Dendritic cell treated with granulocyte-macrophage colony-stimulating factor and Interleukin-4, amounts not matched to agents 40 ng/mL and 50 ng/mL, for 4 days (primary cell): ENCODE results near the gene ARRB2.

Source experiments
- H3K27ac Mint-ChIP-seq: one replicate; pipeline ENCODE4 v1.8.0; 2022; ENCODE audit warnings: mild to moderate bottlenecking, mixed read lengths
- H3K27me3 Mint-ChIP-seq: one replicate; pipeline ENCODE4 v1.8.0; 2022; ENCODE audit warnings: mild to moderate bottlenecking, mixed read lengths
- H3K36me3 Mint-ChIP-seq: one replicate; pipeline ENCODE4 v1.8.0; 2022; ENCODE audit warnings: low read depth, mixed read lengths
- H3K4me1 Mint-ChIP-seq: one replicate; pipeline ENCODE4 v1.8.0; 2022; ENCODE audit warnings: low read depth, mixed read lengths
- H3K4me3 Mint-ChIP-seq: one replicate; pipeline ENCODE4 v1.8.0; 2022; ENCODE audit warnings: mild to moderate bottlenecking, moderate library complexity, mixed read lengths
- H3K9me3 Mint-ChIP-seq: one replicate; pipeline ENCODE4 v1.8.0; 2022; ENCODE audit warnings: mixed read lengths
- intact Hi-C: fragments of 100-400 bp; cut with micrococcal nuclease; formaldehyde crosslinking; loops from one replicate; pipeline ENCODE4 v1.15.0; 2022

The ARRB2 gene

DNA sequence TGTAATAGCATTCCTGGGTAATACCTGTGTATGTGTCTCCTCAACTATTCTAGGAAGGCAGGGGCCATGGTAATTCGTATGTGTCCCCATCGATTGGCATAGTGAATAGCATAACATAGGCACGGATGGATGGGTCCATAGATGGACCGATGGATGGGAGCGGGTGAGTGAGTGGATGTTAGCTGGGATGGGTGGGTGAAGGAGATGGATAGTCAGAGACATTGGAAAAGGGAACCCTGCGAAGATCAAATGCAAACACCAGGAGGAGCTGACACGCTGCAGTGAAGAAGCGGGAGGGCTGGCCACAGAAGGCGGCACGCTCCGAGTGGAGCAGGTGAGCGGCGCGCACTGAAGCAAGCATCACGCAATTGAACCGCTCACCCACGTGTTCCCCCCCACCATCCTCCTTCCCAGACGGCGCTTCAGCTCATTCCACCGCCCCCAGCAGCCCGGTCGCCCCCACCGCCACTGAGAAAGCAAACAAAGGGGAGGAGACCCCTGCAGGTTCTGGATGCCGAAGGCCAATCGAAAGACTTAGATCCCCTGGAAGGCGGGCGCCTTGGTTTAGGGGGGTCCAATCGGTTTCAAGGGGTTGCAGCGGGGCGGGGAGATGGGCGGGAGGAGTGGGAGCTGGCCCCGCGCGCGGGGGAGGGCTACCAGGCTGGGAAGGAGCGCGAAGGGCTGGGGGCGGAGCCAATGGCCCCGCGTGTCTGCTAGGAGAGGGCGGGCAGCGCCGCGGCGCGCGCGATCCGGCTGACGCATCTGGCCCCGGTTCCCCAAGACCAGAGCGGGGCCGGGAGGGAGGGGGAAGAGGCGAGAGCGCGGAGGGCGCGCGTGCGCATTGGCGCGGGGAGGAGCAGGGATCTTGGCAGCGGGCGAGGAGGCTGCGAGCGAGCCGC is at the start of gene ARRB2:
TSS of gene ARRB2 (plus strand) at position 839 of the 899 bp plus-strand sequence. CDS start 90 bp downstream, outside the sequence.
- H3K27me3 Mint-ChIP-seq = no peaks in the 10 kb centered on the region
- peak within 1 kb of the TSS; percentile 86 for H3K4me3 Mint-ChIP-seq
- H3K9me3 Mint-ChIP-seq = no peaks in the 10 kb centered on the region
- H3K4me1 Mint-ChIP-seq = peaks cover 49% of the 10 kb centered on the region
- intact Hi-C loops = loop anchor here (1.0 to 2.0 kb wide), 4 partner anchors 21 to 179 kb away; partner anchors contain the start of genes MED11 and PSMB6
- peak within 1 kb of the TSS; percentile 95 for H3K27ac Mint-ChIP-seq
- peaks cover 48% of the 10 kb centered on the region for H3K36me3 Mint-ChIP-seq

DNA sequence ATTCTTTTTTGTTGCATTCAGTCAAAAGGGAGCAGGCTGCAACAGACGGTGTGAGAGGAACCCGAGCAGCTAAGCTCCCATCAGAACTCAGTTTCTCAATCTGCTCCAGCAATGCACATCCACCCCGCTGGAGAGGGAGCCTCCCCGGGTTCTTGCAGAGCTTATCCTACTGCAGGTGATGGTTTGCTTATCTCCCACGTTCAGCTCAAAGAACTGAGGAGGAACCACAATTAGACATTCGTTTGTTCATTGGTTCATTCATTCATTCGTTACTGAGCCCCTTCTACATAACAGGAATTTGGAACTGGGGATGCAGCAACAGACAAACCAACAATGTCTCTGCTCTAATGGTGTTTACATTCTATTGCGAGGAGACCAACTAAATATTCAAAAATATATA is 46.7 kb upstream of the ARRB2 start:
- Mint-ChIP-seq H3K27me3 (peaks cover 14% of the 10 kb centered on the region), H3K27ac (no peak overlapping the region), H3K36me3 (peaks cover 2% of the 10 kb centered on the region), H3K4me1 (peaks cover 81% of the 10 kb centered on the region), H3K9me3 (no peaks in the 10 kb centered on the region), H3K4me3 (no peak overlapping the region)
- intact Hi-C loops = no loop called here

DNA sequence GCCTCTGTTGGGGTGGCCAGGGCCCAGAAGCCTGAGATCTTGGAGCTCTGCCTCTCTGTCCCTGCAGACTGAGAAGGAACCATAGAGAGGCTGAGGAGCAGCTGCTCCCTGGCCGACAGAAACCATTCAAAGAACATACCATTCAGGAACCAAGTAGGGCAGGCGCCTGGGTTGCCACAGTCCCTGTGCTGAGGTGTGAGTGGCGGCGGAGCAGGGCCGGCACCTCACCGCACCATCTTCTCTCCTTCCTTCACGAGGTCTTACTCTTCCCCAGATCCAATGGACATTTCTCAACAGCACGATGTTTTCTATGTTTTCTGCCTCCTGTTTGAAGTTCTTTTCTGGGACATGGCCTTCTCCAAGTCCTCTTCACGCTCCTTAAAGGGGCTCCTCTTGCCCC is 46.2 kb upstream of the ARRB2 start:
- no peaks in the 10 kb centered on the region for H3K36me3 Mint-ChIP-seq

DNA sequence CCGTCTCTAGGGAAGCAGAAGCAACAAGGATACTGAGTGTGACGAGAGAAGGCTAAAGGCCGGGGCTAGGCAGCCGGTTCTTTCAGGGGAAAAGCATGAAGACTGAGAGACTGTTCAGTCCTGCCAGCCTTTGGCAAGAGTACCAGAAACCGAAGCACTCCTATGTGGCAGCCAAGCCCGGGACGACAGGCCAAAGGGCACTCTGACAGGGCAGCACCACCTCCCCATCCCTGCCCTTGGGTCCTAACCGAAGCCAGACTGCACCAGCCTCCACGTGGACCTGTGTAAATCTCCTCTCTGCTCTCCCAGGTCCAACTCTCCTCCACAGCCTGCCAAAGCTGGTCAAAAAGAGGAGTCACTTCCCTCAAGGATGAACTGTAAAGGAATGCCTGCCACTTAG is 45.4 kb upstream of the ARRB2 start:
- intact Hi-C loops = no loop called here
- Mint-ChIP-seq H3K4me1 (peaks cover 69% of the 10 kb centered on the region), H3K27me3 (peaks cover 14% of the 10 kb centered on the region), H3K4me3 (no peak overlapping the region), H3K36me3 (peaks cover 2% of the 10 kb centered on the region), H3K9me3 (no peaks in the 10 kb centered on the region), H3K27ac (peak overlapping the region; percentile 83)

More for the DNA sequence above, 46.2 kb upstream of the ARRB2 start:
- peak overlapping the region; percentile 83 for H3K27ac Mint-ChIP-seq
- intact Hi-C loops = no loop called here
- H3K4me1 Mint-ChIP-seq = peaks cover 77% of the 10 kb centered on the region
- H3K27me3 Mint-ChIP-seq = peaks cover 14% of the 10 kb centered on the region
- H3K4me3 Mint-ChIP-seq = no peak overlapping the region
- no peaks in the 10 kb centered on the region for H3K9me3 Mint-ChIP-seq

DNA sequence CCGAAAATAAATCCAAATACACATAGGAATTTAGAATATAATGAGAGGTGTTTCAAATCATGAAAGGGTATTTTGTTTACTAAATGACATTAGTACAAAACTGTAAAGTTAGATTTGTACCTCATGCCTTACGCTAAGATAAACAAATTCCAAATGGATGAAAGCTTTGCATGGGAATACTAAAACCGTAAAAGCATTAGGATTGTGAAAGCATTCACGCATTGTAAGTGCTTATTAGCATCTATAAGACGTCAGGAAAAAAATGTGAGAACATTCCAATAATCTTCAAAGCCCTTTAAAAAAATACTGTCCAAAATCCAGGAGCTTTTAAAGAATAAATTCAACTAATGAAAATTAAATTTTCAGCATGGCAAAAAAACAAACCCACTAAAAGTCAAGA is 44.1 kb upstream of the ARRB2 start:
- H3K27me3 Mint-ChIP-seq = peaks cover 14% of the 10 kb centered on the region
- intact Hi-C loops = no loop called here
- H3K4me1 Mint-ChIP-seq = peaks cover 60% of the 10 kb centered on the region
- H3K9me3 Mint-ChIP-seq = no peaks in the 10 kb centered on the region
- H3K36me3 Mint-ChIP-seq = peaks cover 15% of the 10 kb centered on the region
- H3K4me3 Mint-ChIP-seq = no peak overlapping the region
- H3K27ac Mint-ChIP-seq = no peak overlapping the region

DNA sequence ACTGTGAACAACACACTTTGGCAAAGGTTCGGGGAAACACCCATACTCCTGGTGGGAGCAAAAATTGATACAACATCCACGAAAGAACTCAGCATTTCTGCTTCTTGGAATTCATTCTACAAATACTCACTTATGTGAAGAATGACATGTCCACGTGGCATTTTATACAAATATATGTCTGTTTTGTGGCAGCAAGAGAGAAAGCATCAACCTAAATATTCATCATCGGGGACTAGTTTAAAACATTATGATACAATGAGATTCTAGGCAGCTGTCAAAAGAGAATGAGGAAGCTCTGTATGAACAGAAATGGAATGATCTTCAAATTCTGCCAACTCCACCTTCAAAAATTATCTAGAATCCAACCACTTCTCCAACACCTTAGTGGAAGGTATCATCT is 43.3 kb upstream of the ARRB2 start:
- Mint-ChIP-seq H3K9me3 (no peaks in the 10 kb centered on the region), H3K27me3 (peaks cover 14% of the 10 kb centered on the region), H3K36me3 (peaks cover 23% of the 10 kb centered on the region), H3K4me1 (peaks cover 61% of the 10 kb centered on the region), H3K27ac (peak overlapping the region; percentile 51), H3K4me3 (no peak overlapping the region)
- intact Hi-C loops = no loop called here

DNA sequence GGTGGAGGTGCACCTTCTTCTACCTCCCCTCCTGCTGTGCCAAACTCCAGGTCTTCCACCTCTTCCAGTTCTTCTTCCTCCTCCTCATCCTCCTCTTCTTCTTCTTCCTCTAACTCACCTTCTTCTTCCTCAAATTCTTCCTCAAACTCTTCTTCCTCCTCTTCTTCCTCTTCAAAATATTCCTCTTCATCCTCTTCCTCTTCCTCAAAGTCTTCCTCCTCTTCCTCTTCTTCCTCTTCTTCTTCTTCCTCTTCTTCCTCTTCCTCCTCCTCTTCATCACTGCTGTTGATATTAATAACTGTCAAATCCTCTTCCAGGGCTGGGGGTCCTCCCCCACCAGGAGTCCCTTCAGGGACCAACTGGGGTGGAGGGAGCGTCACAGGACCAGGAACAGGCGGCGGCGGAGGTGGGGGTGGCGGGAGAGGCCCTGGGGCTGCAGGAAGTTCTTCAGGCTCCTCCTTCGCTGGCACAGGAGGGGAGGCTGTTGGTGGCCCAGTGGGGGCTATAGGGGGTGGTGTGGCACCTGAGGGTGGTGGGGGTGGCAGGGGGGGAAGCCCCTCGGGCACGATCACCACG is 38.3 kb upstream of the ARRB2 start:
- intact Hi-C loops = no loop called here
- H3K27ac Mint-ChIP-seq = peak overlapping the region; percentile 61
- H3K9me3 Mint-ChIP-seq = no peaks in the 10 kb centered on the region
- H3K4me1 Mint-ChIP-seq = peaks cover 69% of the 10 kb centered on the region
- no peak overlapping the region for H3K4me3 Mint-ChIP-seq
- H3K27me3 Mint-ChIP-seq = no peaks in the 10 kb centered on the region
- H3K36me3 Mint-ChIP-seq = peaks cover 73% of the 10 kb centered on the region

DNA sequence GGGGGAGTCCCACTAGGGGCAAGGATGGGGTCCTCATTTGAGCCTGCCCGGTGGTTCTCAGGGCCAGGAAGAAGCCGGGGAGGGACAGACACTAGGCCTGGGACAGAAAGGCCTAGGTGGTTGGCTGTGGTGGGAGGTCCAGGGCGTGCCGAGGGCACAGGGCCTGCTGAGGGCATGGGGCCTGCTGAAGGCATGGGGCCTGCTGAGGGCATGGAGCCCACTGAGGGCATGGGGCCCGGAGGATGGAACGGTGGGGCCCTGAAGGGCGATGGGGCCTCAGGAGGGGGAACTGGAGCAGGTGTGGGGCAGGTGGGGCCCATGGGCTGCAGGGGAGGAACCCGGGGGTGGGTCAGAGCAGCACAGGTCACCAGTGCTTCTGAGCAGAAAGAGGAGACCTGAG is 37.7 kb upstream of the ARRB2 start:
- peak overlapping the region; percentile 61 for H3K27ac Mint-ChIP-seq
- peaks cover 79% of the 10 kb centered on the region for H3K36me3 Mint-ChIP-seq
- H3K4me1 Mint-ChIP-seq = peaks cover 69% of the 10 kb centered on the region
- H3K27me3 Mint-ChIP-seq = no peaks in the 10 kb centered on the region
- no peaks in the 10 kb centered on the region for H3K9me3 Mint-ChIP-seq
- no peak overlapping the region for H3K4me3 Mint-ChIP-seq
- intact Hi-C loops = no loop called here

DNA sequence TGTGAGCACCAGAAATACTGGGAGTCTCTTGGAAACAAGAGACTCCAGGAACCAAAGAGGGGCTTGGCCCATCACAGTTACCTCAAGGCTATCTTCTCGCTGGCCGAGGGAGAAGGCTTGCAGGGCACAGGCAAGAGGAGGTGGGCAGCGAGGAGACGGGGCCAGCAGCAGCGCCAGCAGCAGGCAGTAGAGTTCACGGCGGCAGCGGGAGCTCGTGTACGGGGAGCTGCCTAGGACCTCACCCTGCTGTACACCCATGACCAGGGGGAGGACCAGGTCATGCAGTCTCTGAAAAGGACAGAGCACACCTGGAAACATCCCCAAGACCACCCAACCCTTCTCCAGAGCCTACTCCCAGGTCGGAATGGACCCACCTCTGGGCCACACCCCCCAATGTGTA is 37.3 kb upstream of the ARRB2 start:
- Mint-ChIP-seq H3K4me1 (peaks cover 70% of the 10 kb centered on the region), H3K36me3 (peaks cover 83% of the 10 kb centered on the region), H3K9me3 (no peaks in the 10 kb centered on the region), H3K27me3 (no peaks in the 10 kb centered on the region), H3K4me3 (no peak overlapping the region), H3K27ac (peak overlapping the region; percentile 61)
- intact Hi-C loops = no loop called here

DNA sequence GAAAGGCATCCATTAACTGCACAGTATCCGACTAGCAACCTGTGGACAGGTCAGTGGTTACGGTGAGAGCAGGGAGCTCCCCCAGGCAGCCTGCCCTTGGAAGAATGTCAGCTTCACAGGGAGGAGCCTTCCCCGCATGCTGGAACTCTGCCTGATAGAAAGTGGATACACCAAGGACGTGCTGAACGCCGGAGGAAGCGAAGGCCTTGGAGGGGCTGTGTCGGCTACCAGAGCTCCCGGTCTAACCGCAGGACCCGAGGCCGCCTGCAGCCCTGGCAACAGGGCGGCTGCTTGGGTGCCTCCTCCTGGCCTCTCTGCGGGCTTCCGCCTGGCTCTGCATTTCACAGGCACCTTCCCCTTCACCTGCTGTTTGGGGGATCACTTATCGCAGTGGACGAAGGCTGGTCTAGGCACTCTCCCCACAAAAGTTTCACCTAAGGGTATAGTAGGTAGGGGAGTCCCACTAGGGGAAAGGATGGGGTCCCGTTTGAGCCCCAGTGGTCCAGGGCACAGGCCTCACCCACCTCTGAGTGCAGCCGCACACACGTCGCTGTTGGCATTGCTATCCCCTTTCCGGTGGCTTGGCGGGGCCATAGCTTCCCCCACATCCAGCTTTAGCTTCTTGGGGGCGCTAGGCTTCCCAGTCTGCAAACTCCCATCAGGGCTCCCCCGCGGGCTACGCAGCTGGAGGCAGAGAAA is 36.3 kb upstream of the ARRB2 start:
- intact Hi-C loops = no loop called here
- Mint-ChIP-seq H3K27me3 (no peaks in the 10 kb centered on the region), H3K9me3 (no peaks in the 10 kb centered on the region), H3K4me1 (peaks cover 80% of the 10 kb centered on the region), H3K36me3 (peaks cover 86% of the 10 kb centered on the region), H3K27ac (peak overlapping the region; percentile 18), H3K4me3 (no peak overlapping the region)

DNA sequence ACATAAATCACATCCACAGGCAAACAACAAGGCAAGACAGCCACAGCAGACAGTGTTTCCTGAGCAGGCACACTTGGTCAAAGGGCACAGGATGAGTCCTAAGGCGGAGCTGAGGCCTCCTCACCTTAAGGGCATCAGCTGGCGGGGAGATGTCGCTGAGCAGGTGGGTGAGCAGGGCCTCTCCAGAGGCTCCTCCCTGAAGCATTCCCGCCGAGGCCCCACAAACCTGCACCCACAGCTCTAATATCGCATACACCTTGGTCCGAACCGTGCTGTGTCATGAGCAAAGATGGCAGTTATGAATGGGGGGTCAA is 35.8 kb upstream of the ARRB2 start:
- no peak overlapping the region for H3K27ac Mint-ChIP-seq
- peaks cover 89% of the 10 kb centered on the region for H3K36me3 Mint-ChIP-seq
- no peak overlapping the region for H3K4me3 Mint-ChIP-seq
- no peaks in the 10 kb centered on the region for H3K27me3 Mint-ChIP-seq
- H3K9me3 Mint-ChIP-seq = no peaks in the 10 kb centered on the region
- H3K4me1 Mint-ChIP-seq = peaks cover 85% of the 10 kb centered on the region
- intact Hi-C loops = no loop called here

DNA sequence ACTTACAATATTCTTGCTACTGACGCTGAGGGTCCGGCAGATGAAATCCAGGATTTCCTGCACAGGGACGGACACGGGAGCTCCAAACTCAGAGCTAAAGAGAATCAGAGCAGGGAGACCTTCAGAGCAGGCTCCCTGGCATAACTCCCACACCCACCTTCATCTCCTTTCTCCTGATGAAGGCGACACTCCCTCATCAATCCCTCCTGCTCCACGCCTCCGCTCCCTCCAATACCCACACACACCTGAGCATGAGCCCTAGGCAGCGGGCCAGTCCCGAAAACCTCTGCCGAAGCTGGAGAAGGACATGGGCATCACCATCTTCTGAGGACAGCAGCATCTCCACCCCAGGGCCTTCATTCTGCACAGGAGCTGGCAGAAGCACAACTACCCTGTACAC is 34.6 kb upstream of the ARRB2 start:
- Mint-ChIP-seq H3K4me3 (no peak overlapping the region), H3K9me3 (no peaks in the 10 kb centered on the region), H3K27me3 (no peaks in the 10 kb centered on the region), H3K27ac (peak overlapping the region; percentile 91), H3K36me3 (peaks cover 91% of the 10 kb centered on the region), H3K4me1 (peaks cover 96% of the 10 kb centered on the region)
- intact Hi-C loops = no loop called here

DNA sequence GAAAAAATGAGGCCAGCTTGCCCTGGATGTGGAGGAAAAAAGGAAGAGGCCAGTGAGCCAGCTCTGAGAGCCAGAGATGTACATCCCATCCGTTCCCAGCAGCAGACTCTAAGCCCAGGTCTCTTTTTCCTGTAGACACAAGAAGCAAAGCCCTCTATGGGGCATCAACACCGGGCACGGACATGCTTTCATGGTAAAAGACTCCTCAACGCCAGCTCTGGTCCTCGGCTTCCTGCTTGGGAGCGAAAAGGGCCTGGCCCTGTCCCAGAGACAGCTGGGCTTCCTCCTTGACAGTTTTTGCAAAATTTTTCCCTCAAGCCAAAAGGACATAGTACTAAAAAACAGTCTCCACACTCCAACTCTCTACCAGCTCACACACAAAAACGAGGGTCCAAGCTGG is 33.6 kb upstream of the ARRB2 start:
- H3K27me3 Mint-ChIP-seq = no peaks in the 10 kb centered on the region
- peaks cover 91% of the 10 kb centered on the region for H3K36me3 Mint-ChIP-seq
- intact Hi-C loops = no loop called here
- H3K9me3 Mint-ChIP-seq = no peaks in the 10 kb centered on the region
- H3K4me1 Mint-ChIP-seq = peaks cover 95% of the 10 kb centered on the region
- H3K27ac Mint-ChIP-seq = peak overlapping the region; percentile 91
- no peak overlapping the region for H3K4me3 Mint-ChIP-seq

DNA sequence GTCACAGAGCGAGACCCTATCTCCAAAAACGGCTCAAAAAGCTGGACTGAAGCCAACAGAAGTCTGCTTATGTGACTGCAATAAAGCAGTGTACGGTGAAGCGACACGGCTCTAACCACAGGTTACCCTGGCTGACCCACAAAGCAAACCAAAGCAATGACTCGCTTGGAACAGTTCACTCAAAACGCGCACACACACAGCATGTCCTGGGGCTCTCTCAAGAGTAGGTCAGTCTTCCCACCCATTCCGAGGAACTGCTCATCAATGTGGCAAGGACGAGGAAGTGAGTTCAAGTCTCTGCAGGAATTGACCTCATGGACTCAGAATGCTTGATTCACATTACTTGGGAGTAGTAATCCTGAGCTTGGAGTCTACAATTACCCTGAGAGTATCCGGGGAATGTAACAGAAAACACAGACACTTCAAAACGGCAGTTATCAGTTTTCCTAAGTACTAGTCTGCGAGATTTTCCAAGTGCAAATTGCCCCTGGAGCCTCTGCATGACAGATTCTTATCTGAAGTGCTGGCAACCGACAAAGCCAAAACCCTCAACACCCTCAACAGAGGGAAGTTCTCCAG is 31.9 kb upstream of the ARRB2 start:
- Mint-ChIP-seq H3K27me3 (no peaks in the 10 kb centered on the region), H3K36me3 (peaks cover 88% of the 10 kb centered on the region), H3K27ac (peak overlapping the region; percentile 91), H3K4me3 (peak overlapping the region; percentile 59), H3K9me3 (no peaks in the 10 kb centered on the region), H3K4me1 (peaks cover 92% of the 10 kb centered on the region)
- intact Hi-C loops = loop anchor here (1.0 kb wide), 1 partner anchor 19 kb away; no protein-coding TSS in a partner anchor
